Measurements from ENCODE around the gene FAM120C. TPM values are rescaled to one million over a fixed set of nuclear protein-coding genes. Genes with fewer than 3 reads are reported as not detected.

FAM120C gene
- total and polyA plus RNA-seq, 2 experiments from 2014 or later: 9.3 to 9.8 TPM

Small RNA genes within 50 kb of the gene (small RNA-seq; reads per million reads assigned to genes)
- gene AL589872.1 (ENCODE audit: low replicate concordance): not detected

Other genes with a start within 250 kb of the FAM120C start
- gene PHF8, start 138.8 kb downstream of the FAM120C start, total RNA-seq (2014; rRNA removed; shearing (Covaris generic)): 30.6 and 47.5 TPM in 2 replicates
- 9.8 and 12.8 TPM in 2 replicates for gene PHF8, start 138.8 kb downstream of the FAM120C start, polyA plus RNA-seq (2016; fragmentation: Nextera tagmentation; extraction: Ambion mirVana)
- 27.4 and 27.6 TPM in 2 replicates for gene WNK3, start 174.8 kb upstream of the FAM120C start, total RNA-seq (2014; rRNA removed; shearing (Covaris generic))
- 51.5 and 57.5 TPM in 2 replicates for gene WNK3, start 174.8 kb upstream of the FAM120C start, polyA plus RNA-seq (2016; fragmentation: Nextera tagmentation; extraction: Ambion mirVana)